HCT116 (cell line): ENCODE data around the gene JAM3. TPM values are rescaled to one million over a fixed set of nuclear protein-coding genes. Genes with fewer than 3 reads are reported as not detected.

ENCODE experiments used
- ATAC-seq: fragments of 200-7000 bp; cut with Tn5 transposase; 2 replicates; pipeline ENCODE4 v1.9.1; 2020; ENCODE audit warnings: mild to moderate bottlenecking, moderate library complexity
- BruUV-seq: library from RNA; stranded (reverse); fragments of 400-500 nt; replicated peaks from 2 replicates; lab custom pipeline; 2021; lab: Mats Ljungman, UMichigan
- CTCF ChIA-PET: fragments of 300-600 bp; sonication (Branson Sonifier 250); formaldehyde crosslinking; loops from one replicate; lab custom pipeline; 2021; ENCODE audit warnings: antibody characterized with exemption; lab: Charles Lee
- POLR2A ChIA-PET: fragments of 300-600, 350-600 bp; sonication (Branson Sonifier 250); formaldehyde crosslinking; loops from one replicate; lab custom pipeline; 2021; ENCODE audit warnings: antibody characterized with exemption; lab: Charles Lee
- RAD21 ChIA-PET, 2 experiments: fragments of 300-600 bp; sonication (Branson Sonifier 250); formaldehyde crosslinking; loops; one replicate each; lab custom pipeline; 2023; ENCODE audit warnings: low total read pairs in 2 of 2; ENCODE audit not compliant: uncharacterized antibody in 2 of 2, unreplicated experiment in 2 of 2, low non-redundant PET in 1 of 2; lab: Charles Lee
- DNase-seq: peaks from one replicate; pipeline ENCODE4 v3.0.0-alpha.2; 2010; ENCODE audit warnings: low read depth, low spot score
- H2AFZ ChIP-seq: fragments of 200-600 bp; shearing (Covaris generic), sonication (generic); 2 replicates; pipeline ENCODE4 v1.6.1; 2017; ENCODE audit warnings: low read depth, mixed run types, mixed read lengths, antibody characterized with exemption, low read length; ENCODE audit not compliant: poor library complexity, severe bottlenecking
- H3K27ac ChIP-seq: 2 replicates; pipeline ENCODE4 v1.5.1; 2012; ENCODE audit warnings: low read depth, low read length
- H3K27me3 ChIP-seq: fragments of 200-600 bp; sonication (generic); 2 replicates; pipeline ENCODE4 v1.6.1; 2016; ENCODE audit warnings: mixed run types, low read length, mixed read lengths; ENCODE audit not compliant: insufficient read depth
- H3K36me3 ChIP-seq, 2 experiments: fragments of 200-500 bp in 1 of 2; fragments of 200-600 bp in 1 of 2; sonication (Bioruptor generic) in 1 of 2; sonication (generic) in 1 of 2; 2 replicates each; pipeline versions ENCODE4 v1.5.1 to v1.6.1; 2014 to 2016; ENCODE audit warnings: low read length in 2 of 2, inconsistent platforms in 1 of 2, mixed read lengths in 1 of 2, mixed run types in 1 of 2; ENCODE audit not compliant: insufficient read depth in 2 of 2, control insufficient read depth in 1 of 2
- H3K4me1 ChIP-seq, 2 experiments: fragments of 200-600 bp in 1 of 2; sonication (generic) in 1 of 2; 2 replicates each; pipeline versions ENCODE4 v1.5.1 to v1.6.1; 2012 to 2017; ENCODE audit warnings: low read length in 2 of 2, inconsistent platforms in 1 of 2, mild to moderate bottlenecking in 1 of 2, mixed read lengths in 1 of 2, mixed run types in 1 of 2, moderate library complexity in 1 of 2; ENCODE audit not compliant: insufficient read depth in 2 of 2, control insufficient read depth in 1 of 2
- H3K4me2 ChIP-seq: fragments of 200-600 bp; sonication (generic); 2 replicates; pipeline ENCODE4 v1.6.1; 2017; ENCODE audit warnings: mixed run types, low read length, mixed read lengths
- H3K4me3 ChIP-seq, 2 experiments: fragments of 200-600 bp in 1 of 2; sonication (generic) in 1 of 2; replicated peaks in 1 of 2; 2 replicates each; pipeline ENCODE4 v1.5.1; 2011 to 2016; ENCODE audit warnings: low read length in 2 of 2, control low read depth in 1 of 2, low read depth in 1 of 2, mild to moderate bottlenecking in 1 of 2, mixed read lengths in 1 of 2, mixed run types in 1 of 2
- H3K79me2 ChIP-seq: fragments of 200-600 bp; sonication (generic); 2 replicates; pipeline ENCODE4 v1.6.1; 2017; ENCODE audit warnings: mild to moderate bottlenecking, mixed run types, low read length, moderate library complexity, mixed read lengths; ENCODE audit not compliant: insufficient read depth
- H3K9ac ChIP-seq: fragments of 200-600 bp; sonication (generic); 2 replicates; pipeline ENCODE4 v1.6.1; 2016; ENCODE audit warnings: low read length, mixed read lengths
- H3K9me2 ChIP-seq: fragments of 200-600 bp; sonication (generic), shearing (Covaris generic); 2 replicates; pipeline ENCODE4 v1.6.1; 2017; ENCODE audit warnings: mixed run types, mild to moderate bottlenecking, moderate library complexity; ENCODE audit not compliant: insufficient read depth
- H3K9me3 ChIP-seq, 2 experiments: fragments of 200-500 bp in 1 of 2; fragments of 200-600 bp in 1 of 2; sonication (Bioruptor generic) in 1 of 2; sonication (generic) in 1 of 2; 2 replicates each; pipeline ENCODE4 v1.6.1; 2014 to 2017; ENCODE audit warnings: low read length in 2 of 2, mixed read lengths in 2 of 2, inconsistent platforms in 1 of 2, low read depth in 1 of 2, mild to moderate bottlenecking in 1 of 2, mixed run types in 1 of 2, moderate library complexity in 1 of 2; ENCODE audit not compliant: control insufficient read depth in 1 of 2, insufficient read depth in 1 of 2
- H4K20me1 ChIP-seq: fragments of 200-600 bp; sonication (generic), shearing (Covaris generic); 2 replicates; pipeline ENCODE4 v1.6.1; 2017; ENCODE audit warnings: mixed run types, mild to moderate bottlenecking, moderate library complexity; ENCODE audit not compliant: insufficient read depth
- CBX3 ChIP-seq: IDR thresholded peaks from 2 replicates; pipeline ENCODE4 v1.6.1; 2012; ENCODE audit warnings: low read depth
- EGR1 ChIP-seq: IDR thresholded peaks from 2 replicates; pipeline ENCODE4 v1.6.1; 2012; ENCODE audit warnings: low read depth
- EZH2phosphoT487 ChIP-seq: fragments of 200-600 bp; IDR thresholded peaks from 2 replicates; pipeline ENCODE4 v1.6.1; 2018; ENCODE audit warnings: antibody characterized with exemption, borderline replicate concordance
- FOSL1 ChIP-seq: IDR thresholded peaks from 2 replicates; pipeline ENCODE4 v1.6.1; 2012; ENCODE audit warnings: low read depth
- MAX ChIP-seq: IDR thresholded peaks from 2 replicates; pipeline ENCODE4 v1.6.1; 2012
- REST ChIP-seq: IDR thresholded peaks from 2 replicates; pipeline ENCODE4 v1.6.1; 2012; ENCODE audit warnings: low read depth
- SRF ChIP-seq: IDR thresholded peaks from 2 replicates; pipeline ENCODE4 v1.6.1; 2012; ENCODE audit warnings: low read depth
- YY1 ChIP-seq: IDR thresholded peaks from 2 replicates; pipeline ENCODE4 v1.6.1; 2011; ENCODE audit warnings: low read length, low read depth, moderate library complexity, mild to moderate bottlenecking; ENCODE audit not compliant: insufficient replicate concordance; ENCODE audit errors: extremely low read depth
- ZBTB33 ChIP-seq: IDR thresholded peaks from 2 replicates; pipeline ENCODE4 v1.6.1; 2011; ENCODE audit warnings: mild to moderate bottlenecking, low read length, moderate library complexity; ENCODE audit not compliant: insufficient replicate concordance; ENCODE audit errors: extremely low read depth
- ZNF274 ChIP-seq: fragments of 200-500 bp; sonication (Bioruptor generic); IDR thresholded peaks from 2 replicates; pipeline ENCODE4 v1.6.1; 2014; ENCODE audit warnings: mild to moderate bottlenecking, low read depth, low read length, inconsistent platforms
- intact Hi-C: fragments of 100-400 bp; cut with micrococcal nuclease; formaldehyde crosslinking; loops from 2 replicates; pipeline ENCODE4 v1.10.0; 2022
- total RNA-seq: library from RNA; stranded (reverse); gene quantifications from one replicate; pipeline ENCODE4 v1.2.1, GENCODE V29; 2021; ENCODE audit not compliant: unreplicated experiment

JAM3 gene
- total RNA-seq, 1 experiment from 2014 or later: 0.25 TPM

- Histone ChIP-seq H3K27me3 (no peaks in the 10 kb centered on the region), H3K4me3 (no peak overlapping the region), H3K36me3 (peaks cover 44 to 51% of the 10 kb centered on the region in 2 experiments; a peak in 3 of 4 replicates), H3K4me2 (no peak overlapping the region), H3K9me3 (no peaks in the 10 kb centered on the region)
- intact Hi-C loops: no loop called here
- POLR2A ChIA-PET: no interaction called here
- no TSS peak for BruUV-seq
- no peak for ATAC-seq
- TF ChIP-seq REST (no peak), FOSL1 (no peak), ZNF274 (no peak), SRF (no peak), ZBTB33 (no peak), MAX (no peak), EGR1 (no peak), YY1 (no peak), CBX3 (no peak), EZH2phosphoT487 (no peak)
- TF ChIP-seq, all 23 proteins: peak for 0
- ChIA-PET RAD21 (no interaction called here), CTCF (no interaction called here)
- H2AFZ ChIP-seq: no peak overlapping the region
- H3K27ac ChIP-seq: no peak overlapping the region
- H3K9me2 ChIP-seq: no peaks in the 10 kb centered on the region
- H4K20me1 ChIP-seq: no peaks in the 10 kb centered on the region
- no peaks in the 10 kb centered on the region for H3K79me2 ChIP-seq
- no peak for DNase-seq
- no peaks in the 10 kb centered on the region for H3K4me1 ChIP-seq
- H3K9ac ChIP-seq: no peak overlapping the region
Measured at GRCh38 chr11:134181707-134182106, 112.8 kb downstream of the JAM3 start.
